ENCODE data around the gene IMPG2. TPM values are rescaled to one million over a fixed set of nuclear protein-coding genes. Genes with fewer than 3 reads are reported as not detected.
"Not testable (repeated sequence)": the region's sequence is repeated elsewhere in the genome, so short reads cannot be mapped to it uniquely, and the experiment has no call there.

The IMPG2 gene
- under 1 TPM; 0.03 to 0.05 (median 0.05) TPM for total RNA-seq

DNA sequence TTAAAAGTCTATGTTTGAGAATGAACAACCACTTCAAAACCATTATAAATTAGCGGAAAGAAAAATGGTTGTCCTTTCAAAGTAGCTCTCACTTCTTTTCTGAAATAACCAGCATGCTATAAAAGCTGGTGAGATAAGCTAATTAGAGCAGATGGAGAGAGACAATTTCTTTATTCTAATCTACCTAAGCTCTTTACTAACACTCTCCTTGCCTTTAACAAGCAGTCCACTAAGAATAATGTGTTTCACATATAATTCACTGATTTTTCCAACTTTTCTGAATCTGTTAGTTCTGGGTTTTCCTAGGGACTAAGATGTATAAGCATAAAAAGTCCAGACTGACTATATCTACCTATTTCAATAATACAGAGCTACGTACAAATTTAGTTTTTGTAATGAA is at the start of gene IMPG2:
IMPG2 (minus strand) TSS at position 101 of the 400 bp plus-strand sequence. CDS start 203 bp downstream, outside the sequence.
- H3K9me3 Mint-ChIP-seq, result no peaks in the 10 kb centered on the region
- no peaks in the 10 kb centered on the region for H3K27me3 Mint-ChIP-seq (ENCODE audit: low read depth)
- no peak within 1 kb of the TSS for H3K4me3 Mint-ChIP-seq
- peaks cover 2% of the 10 kb centered on the region for H3K36me3 Mint-ChIP-seq (ENCODE audit: insufficient read depth)
- H3K4me1 Mint-ChIP-seq (ENCODE audit: low read depth), result no peaks in the 10 kb centered on the region
- ATAC-seq (no peak), DNase-seq (no peak)

DNA sequence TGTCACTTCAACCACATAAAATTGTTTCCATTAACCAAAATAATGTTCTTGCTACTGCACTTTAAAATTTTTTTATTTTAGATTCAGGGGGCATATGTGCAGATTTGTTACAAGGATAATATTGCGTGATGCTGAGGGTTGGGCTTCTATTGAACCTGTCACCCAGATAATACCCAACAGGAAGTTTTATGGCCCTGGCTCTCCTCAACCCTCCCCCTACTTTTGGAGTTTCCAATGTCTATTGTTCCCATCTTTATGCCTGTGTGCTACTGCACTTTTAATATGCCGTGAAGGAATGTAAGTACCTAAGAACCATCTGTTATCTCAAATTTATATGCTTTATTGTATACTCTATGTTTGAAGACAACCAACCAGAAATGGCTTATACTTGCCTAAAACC is 42.0 kb upstream of the IMPG2 start:
- Mint-ChIP-seq H3K36me3 (ENCODE audit: insufficient read depth) (peaks cover 42% of the 10 kb centered on the region), H3K27me3 (ENCODE audit: low read depth) (no peaks in the 10 kb centered on the region), H3K4me1 (ENCODE audit: low read depth) (no peaks in the 10 kb centered on the region), H3K4me3 (no peak overlapping the region), H3K9me3 (no peaks in the 10 kb centered on the region)
- ATAC-seq, result no peak
- DNase-seq, result no peak

DNA sequence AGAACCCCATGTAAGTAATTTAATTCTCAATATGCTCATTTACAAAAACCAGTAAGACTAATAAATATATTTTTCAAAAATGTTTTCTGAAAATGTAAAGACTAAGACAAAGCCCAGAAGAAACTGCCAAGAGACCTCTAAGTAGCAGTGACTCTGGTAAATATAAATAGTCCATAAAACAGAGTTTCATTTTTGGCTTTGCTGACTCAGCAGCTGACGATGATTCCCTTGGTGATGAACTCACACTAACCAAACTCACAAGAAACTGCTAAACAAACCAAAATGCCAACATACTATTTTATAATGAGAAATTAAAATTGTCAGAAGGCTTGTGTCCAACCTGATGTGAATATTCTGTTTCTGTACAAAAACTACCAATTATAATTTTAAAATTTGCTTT is 31.5 kb upstream of the IMPG2 start:
- ATAC-seq, result no peak
- Mint-ChIP-seq H3K4me3 (no peak overlapping the region), H3K36me3 (ENCODE audit: insufficient read depth) (peaks cover 27% of the 10 kb centered on the region)

DNA sequence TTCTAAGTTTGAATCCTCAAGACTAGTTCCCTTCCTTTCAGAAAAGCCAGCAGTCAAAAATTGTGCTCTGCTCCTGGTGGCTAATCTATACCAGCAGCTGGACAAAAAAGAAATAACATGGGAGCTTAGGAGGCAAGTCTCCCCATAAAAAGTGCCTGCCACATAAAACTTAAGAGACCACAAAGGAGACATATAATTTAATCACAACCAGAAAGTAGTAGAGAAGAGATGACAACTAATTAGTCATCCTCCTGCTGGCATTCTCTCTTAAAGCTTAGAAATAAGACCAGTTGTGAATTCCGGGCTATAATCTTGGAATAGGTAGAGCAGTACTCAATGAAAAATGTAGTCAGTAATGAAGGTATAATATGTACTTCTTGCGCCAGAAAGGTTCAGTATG is 20.2 kb upstream of the IMPG2 start:
- H3K4me1 Mint-ChIP-seq (ENCODE audit: low read depth), result no peaks in the 10 kb centered on the region
- ATAC-seq (no peak), DNase-seq (no peak)
- no peak overlapping the region for H3K4me3 Mint-ChIP-seq
- H3K27me3 Mint-ChIP-seq (ENCODE audit: low read depth), result no peaks in the 10 kb centered on the region
- no peaks in the 10 kb centered on the region for H3K9me3 Mint-ChIP-seq
- peaks cover 28% of the 10 kb centered on the region for H3K36me3 Mint-ChIP-seq (ENCODE audit: insufficient read depth)

More for the DNA sequence above, 31.5 kb upstream of the IMPG2 start:
- Mint-ChIP-seq H3K9me3 (no peaks in the 10 kb centered on the region), H3K27me3 (ENCODE audit: low read depth) (no peaks in the 10 kb centered on the region), H3K4me1 (ENCODE audit: low read depth) (no peaks in the 10 kb centered on the region)
- DNase-seq, result no peak

DNA sequence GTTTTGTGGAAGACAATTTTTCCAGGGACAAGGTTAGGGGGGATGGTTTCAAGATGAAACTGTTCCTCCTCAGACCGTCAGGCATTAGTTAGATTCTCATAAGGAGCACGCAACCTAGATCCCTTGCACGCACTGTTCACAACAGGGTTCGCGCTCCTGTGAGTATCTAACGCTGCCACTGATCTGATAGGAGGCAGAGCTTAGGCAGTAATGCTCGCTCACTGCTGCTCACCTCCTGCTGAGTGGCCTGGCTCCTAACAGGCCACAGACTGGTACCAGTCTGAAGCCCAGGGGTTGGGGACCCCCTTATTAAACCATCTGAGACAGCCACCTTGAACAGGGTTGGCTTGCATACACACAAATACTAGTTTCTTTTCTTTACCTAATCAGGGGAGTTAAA is 13.5 kb upstream of the IMPG2 start:
- peaks cover 19% of the 10 kb centered on the region for H3K36me3 Mint-ChIP-seq (ENCODE audit: insufficient read depth)
- H3K4me3 Mint-ChIP-seq, result no peak overlapping the region
- H3K4me1 Mint-ChIP-seq (ENCODE audit: low read depth), result no peaks in the 10 kb centered on the region
- H3K9me3 Mint-ChIP-seq, result no peaks in the 10 kb centered on the region
- no peaks in the 10 kb centered on the region for H3K27me3 Mint-ChIP-seq (ENCODE audit: low read depth)
- ATAC-seq (no peak), DNase-seq (no peak)

DNA sequence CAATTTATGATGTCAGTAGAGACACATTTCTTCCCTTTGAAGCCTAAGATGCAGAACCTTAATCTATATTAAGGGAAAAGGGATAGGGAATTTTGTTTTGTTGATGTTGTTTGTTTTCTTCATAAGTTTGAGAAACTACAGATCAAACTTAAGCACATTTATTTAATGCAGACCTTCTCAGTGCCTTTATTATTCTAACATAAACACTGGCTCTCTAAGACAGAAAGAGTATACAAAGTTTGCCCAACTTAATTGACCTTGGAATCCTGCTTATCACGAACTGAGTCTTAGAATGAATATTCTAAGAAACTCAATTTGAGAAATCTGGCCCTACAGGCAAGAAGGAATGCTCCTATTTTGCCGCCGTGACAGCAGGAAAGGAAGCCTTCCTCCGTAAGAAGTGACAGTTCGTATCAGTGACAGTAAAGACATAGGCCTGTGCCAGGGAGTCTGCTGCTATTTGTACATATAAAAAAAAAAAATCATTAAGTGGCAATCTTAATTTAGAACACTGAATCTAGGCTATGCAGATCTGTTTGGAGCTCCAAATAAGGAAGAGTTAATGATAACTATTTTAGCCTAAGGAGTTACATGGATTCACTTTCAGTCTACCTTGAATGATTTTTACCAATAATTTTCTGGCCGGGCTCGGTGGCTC is 8.8 kb upstream of the IMPG2 start:
- no peak for ATAC-seq
- Mint-ChIP-seq H3K4me3 (no peak overlapping the region), H3K27me3 (ENCODE audit: low read depth) (no peaks in the 10 kb centered on the region), H3K36me3 (ENCODE audit: insufficient read depth) (peaks cover 24% of the 10 kb centered on the region), H3K4me1 (ENCODE audit: low read depth) (no peaks in the 10 kb centered on the region), H3K9me3 (no peaks in the 10 kb centered on the region)
- no peak for DNase-seq

DNA sequence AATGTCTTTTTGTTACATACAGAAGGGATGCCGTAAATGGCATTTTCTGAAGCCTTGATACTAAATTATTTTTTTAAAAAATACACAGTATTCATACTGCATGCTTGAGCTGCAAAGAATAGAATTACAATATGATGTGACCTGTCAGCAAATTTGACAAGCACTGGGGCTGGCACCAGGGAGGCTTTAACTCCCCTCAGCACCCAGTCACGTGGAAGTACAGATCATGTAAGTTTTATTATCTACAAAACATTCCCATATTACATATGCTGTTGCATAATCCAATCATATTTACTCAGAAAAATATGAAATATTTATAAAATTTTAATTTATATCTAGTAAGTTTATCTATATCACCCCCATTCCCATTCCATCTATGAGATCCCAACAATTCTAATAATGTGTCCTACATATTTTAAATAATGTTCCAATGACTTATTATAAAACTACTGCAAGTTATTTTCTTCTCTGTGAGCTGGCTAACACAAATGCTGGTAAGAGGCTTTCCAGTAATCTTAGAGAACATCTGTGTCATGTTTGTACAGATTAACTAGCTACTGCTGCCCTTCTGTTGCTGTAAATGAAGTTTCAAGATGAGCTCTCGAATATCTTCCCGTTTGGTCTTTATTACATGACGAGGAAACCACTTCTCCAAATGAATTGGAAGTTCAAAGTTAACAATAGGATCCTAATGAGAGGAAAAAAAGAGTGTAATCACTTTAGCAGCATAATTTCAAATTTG is 5.2 kb upstream of the IMPG2 start:
- Mint-ChIP-seq H3K4me1 (ENCODE audit: low read depth) (no peaks in the 10 kb centered on the region), H3K4me3 (no peak overlapping the region), H3K9me3 (no peaks in the 10 kb centered on the region), H3K27me3 (ENCODE audit: low read depth) (no peaks in the 10 kb centered on the region), H3K36me3 (ENCODE audit: insufficient read depth) (peaks cover 23% of the 10 kb centered on the region)
- ATAC-seq, result no peak
- DNase-seq, result no peak

DNA sequence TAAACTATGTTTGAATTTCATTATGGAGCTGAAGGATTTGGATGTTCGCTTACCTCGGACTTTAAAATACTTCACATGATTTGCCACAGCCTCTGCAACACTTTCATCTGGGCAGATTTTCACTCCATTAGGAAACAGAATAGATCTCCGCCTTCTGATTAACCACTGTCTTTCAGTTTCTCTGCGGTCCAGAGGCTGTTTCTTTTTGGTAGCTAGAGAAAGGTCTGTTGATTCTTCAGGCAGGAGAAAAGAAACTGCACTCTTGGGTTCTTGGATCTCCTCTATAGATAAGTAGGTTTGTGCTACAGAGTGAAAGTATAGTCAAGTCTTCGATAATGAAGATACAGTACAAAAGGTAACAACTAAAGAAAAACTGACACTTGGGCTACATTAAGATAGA is 844 bp downstream of the IMPG2 start:
- DNase-seq (no peak), ATAC-seq (no peak)
- no peaks in the 10 kb centered on the region for H3K9me3 Mint-ChIP-seq
- H3K4me3 Mint-ChIP-seq, result no peak overlapping the region
- no peaks in the 10 kb centered on the region for H3K27me3 Mint-ChIP-seq (ENCODE audit: low read depth)
- no peaks in the 10 kb centered on the region for H3K4me1 Mint-ChIP-seq (ENCODE audit: low read depth)
- peaks cover 2% of the 10 kb centered on the region for H3K36me3 Mint-ChIP-seq (ENCODE audit: insufficient read depth)

DNA sequence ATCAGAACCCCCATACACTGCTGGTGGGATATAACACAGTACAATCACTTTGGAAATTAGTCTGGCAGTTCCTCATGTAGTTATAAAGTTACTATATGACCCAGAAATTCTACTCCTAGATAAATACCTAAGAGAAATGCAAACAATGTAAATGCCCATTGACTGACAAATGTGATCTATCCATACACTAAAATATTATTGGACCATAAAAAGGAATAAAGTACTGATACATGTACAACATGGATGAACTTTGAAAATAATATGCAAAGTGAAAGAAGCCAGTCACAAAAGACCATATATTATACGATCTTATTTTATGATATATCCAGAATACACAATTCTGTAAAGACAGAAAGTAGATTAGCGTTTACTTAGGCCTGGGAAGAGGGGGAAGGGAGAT is 7.8 kb downstream of the IMPG2 start:
- no peak for DNase-seq
- no peak for ATAC-seq
- Mint-ChIP-seq H3K36me3 (ENCODE audit: insufficient read depth) (peaks cover 28% of the 10 kb centered on the region), H3K27me3 (ENCODE audit: low read depth) (no peaks in the 10 kb centered on the region), H3K4me1 (ENCODE audit: low read depth) (no peaks in the 10 kb centered on the region), H3K9me3 (peaks cover 20% of the 10 kb centered on the region), H3K4me3 (no peak overlapping the region)

DNA sequence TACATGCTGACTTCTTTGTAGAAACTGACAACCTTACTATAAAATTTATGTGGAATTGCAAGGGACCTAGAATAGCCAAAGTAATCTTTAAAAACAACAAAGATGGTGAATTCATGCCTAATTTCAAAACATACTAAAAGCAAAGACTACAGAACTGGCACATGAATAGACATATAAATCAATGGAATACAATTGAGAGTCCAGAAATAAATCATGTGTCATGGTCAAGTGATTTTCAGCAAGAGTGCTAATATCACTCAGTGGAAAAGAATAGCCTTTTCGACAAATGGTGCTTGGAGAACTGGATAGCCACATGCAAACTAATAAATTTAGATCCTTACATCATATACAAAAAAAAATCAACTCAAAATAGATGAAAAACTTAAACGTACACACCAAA is 8.7 kb downstream of the IMPG2 start:
- Mint-ChIP-seq H3K4me3 (no peak overlapping the region), H3K4me1 (ENCODE audit: low read depth) (no peaks in the 10 kb centered on the region), H3K9me3 (peaks cover 24% of the 10 kb centered on the region), H3K27me3 (ENCODE audit: low read depth) (no peaks in the 10 kb centered on the region), H3K36me3 (ENCODE audit: insufficient read depth) (peaks cover 32% of the 10 kb centered on the region)
- no peak for ATAC-seq
- no peak for DNase-seq

DNA sequence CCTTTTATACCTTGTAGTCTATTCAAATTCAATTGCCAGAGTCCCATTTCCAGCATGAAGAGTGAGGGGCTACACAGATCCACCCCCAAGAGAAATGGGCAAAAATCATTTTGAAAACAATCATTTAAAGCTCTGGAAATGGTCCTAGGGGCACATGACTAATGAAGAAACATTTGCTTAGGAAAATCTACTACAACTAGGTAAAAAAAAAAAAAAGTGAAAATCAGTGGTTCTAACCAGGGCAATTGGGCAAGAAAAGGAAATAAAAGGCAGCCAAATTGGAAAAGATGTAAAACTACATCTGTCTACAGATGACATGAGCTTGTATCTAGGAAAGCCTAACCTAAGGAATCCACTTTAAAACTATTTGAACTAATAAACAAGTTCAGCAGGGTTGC is 9.4 kb downstream of the IMPG2 start:
- Mint-ChIP-seq H3K4me3 (no peak overlapping the region), H3K36me3 (ENCODE audit: insufficient read depth) (peaks cover 36% of the 10 kb centered on the region), H3K4me1 (ENCODE audit: low read depth) (no peaks in the 10 kb centered on the region), H3K9me3 (peaks cover 30% of the 10 kb centered on the region), H3K27me3 (ENCODE audit: low read depth) (no peaks in the 10 kb centered on the region)
- no peak for ATAC-seq
- no peak for DNase-seq

DNA sequence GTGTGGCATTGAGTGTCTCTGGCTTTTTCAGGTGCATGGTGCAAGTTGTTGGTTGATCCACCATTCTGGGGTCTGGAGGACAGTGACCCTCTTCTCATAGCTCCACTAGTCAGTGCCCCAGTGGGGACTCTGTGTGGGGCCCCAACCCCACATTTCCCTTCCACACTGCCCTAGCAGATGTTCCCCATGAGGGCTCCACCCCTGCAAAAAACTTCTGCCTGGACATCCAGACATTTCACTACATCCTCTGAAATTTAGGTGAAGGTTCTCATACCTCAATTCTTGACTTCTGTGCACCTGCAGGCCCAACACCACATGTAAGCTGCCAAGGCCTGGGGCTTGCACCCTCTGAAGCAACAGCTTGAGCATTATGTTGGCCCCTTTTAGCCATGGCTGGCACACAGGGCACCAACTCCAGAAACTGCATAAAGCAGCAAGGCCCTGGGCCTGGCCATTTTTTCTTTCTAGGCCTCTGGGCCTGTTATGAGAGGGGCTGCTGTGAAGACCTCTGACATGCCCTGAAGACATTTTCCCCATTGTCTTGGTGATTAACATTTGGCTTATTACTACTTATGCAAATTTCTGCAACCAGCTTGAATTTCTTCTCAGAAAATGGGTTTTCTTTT is 12.1 kb downstream of the IMPG2 start:
- H3K27me3 Mint-ChIP-seq (ENCODE audit: low read depth); H3K4me3 Mint-ChIP-seq; ATAC-seq; H3K4me1 Mint-ChIP-seq (ENCODE audit: low read depth); DNase-seq: not testable (repeated sequence)
- Mint-ChIP-seq H3K36me3 (ENCODE audit: insufficient read depth) (peaks cover 41% of the 10 kb centered on the region), H3K9me3 (peaks cover 30% of the 10 kb centered on the region)

DNA sequence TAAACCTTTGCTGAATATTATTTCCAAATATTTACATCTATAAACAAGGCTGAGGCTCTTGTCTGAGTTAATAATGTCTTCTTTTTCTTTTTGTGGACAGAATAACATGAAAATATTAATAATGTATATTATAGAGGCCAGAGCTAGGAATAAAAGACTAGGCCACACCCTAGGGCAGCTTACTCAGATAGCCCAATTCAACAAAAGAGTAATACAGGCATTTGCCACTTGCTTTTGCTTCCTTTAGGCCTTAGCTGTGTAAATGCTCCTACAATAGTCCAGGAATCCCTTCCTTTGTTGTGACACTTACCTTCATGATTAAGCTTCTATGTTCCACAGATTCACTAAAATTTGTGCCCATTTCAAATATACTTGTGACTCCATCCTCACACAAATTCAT is 16.5 kb downstream of the IMPG2 start:
- DNase-seq (no peak), ATAC-seq (no peak)
- no peak overlapping the region for H3K4me3 Mint-ChIP-seq
- H3K4me1 Mint-ChIP-seq (ENCODE audit: low read depth), result no peaks in the 10 kb centered on the region
- H3K27me3 Mint-ChIP-seq (ENCODE audit: low read depth), result no peaks in the 10 kb centered on the region
- H3K36me3 Mint-ChIP-seq (ENCODE audit: insufficient read depth), result peaks cover 28% of the 10 kb centered on the region
- peaks cover 28% of the 10 kb centered on the region for H3K9me3 Mint-ChIP-seq

DNA sequence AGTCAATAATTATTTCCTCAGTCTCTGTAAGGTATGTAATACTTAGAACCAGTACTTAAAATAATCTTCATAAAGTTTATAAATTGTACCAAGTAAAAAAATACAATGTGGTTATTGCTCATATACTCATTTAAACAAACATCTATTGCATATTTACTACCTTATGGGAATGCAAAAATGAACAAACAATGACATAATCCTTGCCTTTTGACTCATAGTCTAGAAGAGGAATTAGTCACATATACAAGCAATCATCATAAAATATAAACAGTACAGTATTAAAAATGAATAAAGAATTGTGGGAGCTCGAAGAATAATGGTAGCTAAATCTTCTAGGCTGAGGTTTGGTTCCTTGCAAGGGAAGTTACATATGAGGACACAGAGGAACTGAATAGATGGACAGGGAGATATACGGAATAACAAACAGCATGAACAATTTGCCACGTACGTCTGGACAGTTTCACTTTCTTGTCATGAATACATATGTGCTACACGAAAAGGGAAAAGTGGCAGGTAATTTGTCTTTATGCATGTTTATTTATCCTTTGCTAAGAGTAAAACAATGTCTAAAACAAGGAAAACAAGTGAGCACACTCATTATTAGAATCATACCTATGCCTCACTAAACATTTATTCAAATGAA is 17.2 kb downstream of the IMPG2 start:
- H3K36me3 Mint-ChIP-seq (ENCODE audit: insufficient read depth), result peaks cover 26% of the 10 kb centered on the region
- no peak overlapping the region for H3K4me3 Mint-ChIP-seq
- DNase-seq (no peak), ATAC-seq (no peak)
- H3K9me3 Mint-ChIP-seq, result peaks cover 27% of the 10 kb centered on the region
- H3K4me1 Mint-ChIP-seq (ENCODE audit: low read depth), result no peaks in the 10 kb centered on the region
- no peaks in the 10 kb centered on the region for H3K27me3 Mint-ChIP-seq (ENCODE audit: low read depth)
